ENCODE results near the gene NKX2-2. TPM values are rescaled to one million over a fixed set of nuclear protein-coding genes. Genes with fewer than 3 reads are reported as not detected.

Gene NKX2-2
- polyA plus RNA-seq, 2 of the 4 experiments (the other 2 are of a cell fraction) = not detected

GRCh38 chr20:21505810-21506530 is 7.9 kb downstream of the NKX2-2 start (continued):
- no peak for TF ChIP-seq TFCP2L1 (CRISPR knock-in tag; IDR thresholded peaks at IDR 0.05)
- TF ChIP-seq CBX8 (IDR thresholded peaks at IDR 0.05) = no peak
- TF ChIP-seq HOXB5 (CRISPR knock-in tag; IDR thresholded peaks at IDR 0.05) = peak; percentile 55; the same call in 1 of the 2 replicates
- peak; percentile 71; the same call in 1 of the 2 replicates for TF ChIP-seq HOXB13 (CRISPR knock-in tag; IDR thresholded peaks at IDR 0.05; ENCODE audit: low read depth)
- no peak for TF ChIP-seq CBX2 (IDR thresholded peaks at IDR 0.05; ENCODE audit: borderline replicate concordance, low read depth)
- TF ChIP-seq BCL3 (IDR thresholded peaks at IDR 0.05) = no peak
- no peak for TF ChIP-seq PHF8 (IDR thresholded peaks at IDR 0.05; ENCODE audit: borderline replicate concordance, low read depth)
- TF ChIP-seq TP53 (CRISPR knock-in tag; IDR thresholded peaks at IDR 0.05) = no peak
- no peak for TF ChIP-seq KDM1A (IDR thresholded peaks at IDR 0.05; ENCODE audit: low read depth)
- TF ChIP-seq JUNB (IDR thresholded peaks at IDR 0.05) = no peak
- no peak for TF ChIP-seq HOXA7 (CRISPR knock-in tag; IDR thresholded peaks at IDR 0.05)
- TF ChIP-seq RFX5 (IDR thresholded peaks at IDR 0.05) = no peak
- no peak for TF ChIP-seq RARB (CRISPR knock-in tag; IDR thresholded peaks at IDR 0.05)
- TF ChIP-seq ZC3H11A (IDR thresholded peaks at IDR 0.05) = no peak
- TF ChIP-seq ZSCAN20 (CRISPR knock-in tag; IDR thresholded peaks at IDR 0.05) = no peak
- TF ChIP-seq JUN (IDR thresholded peaks at IDR 0.05) = 0 out of 5 replicates have a peak, but pooled peaks of 1 of the 2 experiments have one; percentile 11
- TF ChIP-seq ZFP36 (IDR thresholded peaks at IDR 0.05; ENCODE audit: borderline replicate concordance, partially characterized antibody) = no peak
- TF ChIP-seq RCOR1 (IDR thresholded peaks at IDR 0.05; ENCODE audit: low read depth, low read length) = no peak
- TF ChIP-seq POLR2AphosphoS2 (conservative IDR thresholded peaks at IDR 0.05; ENCODE audit: low read length) = no peak
- no peak for TF ChIP-seq CHD4 (IDR thresholded peaks at IDR 0.05; ENCODE audit: borderline replicate concordance)
- peak; percentile 93 for TF ChIP-seq CTCF (IDR thresholded peaks at IDR 0.05)
- no peak for TF ChIP-seq NPAS2 (CRISPR knock-in tag; IDR thresholded peaks at IDR 0.05; ENCODE audit: borderline replicate concordance)
- no peak for TF ChIP-seq KDM5A (IDR thresholded peaks at IDR 0.05)
- no peak for TF ChIP-seq CHD2 (IDR thresholded peaks at IDR 0.05; ENCODE audit: low read length, partially characterized antibody)
- TF ChIP-seq RAD21 (conservative IDR thresholded peaks at IDR 0.05 in 1 of 2, IDR thresholded peaks at IDR 0.05 in 1 of 2) = peak; percentile 47 to 78
- TF ChIP-seq BHLHE40 (IDR thresholded peaks at IDR 0.05; ENCODE audit: low read depth, low read length) = no peak
- TF ChIP-seq RNF2 (IDR thresholded peaks at IDR 0.05; ENCODE audit: borderline replicate concordance, low read depth) = no peak
- TF ChIP-seq SMC3 (IDR thresholded peaks at IDR 0.05) = peak; percentile 90
- TF ChIP-seq MAX (IDR thresholded peaks at IDR 0.05) = peak; percentile 96
- no peak for TF ChIP-seq EP300 (IDR thresholded peaks at IDR 0.05)
- TF ChIP-seq CEBPB (IDR thresholded peaks at IDR 0.05) = no peak
- TF ChIP-seq HMGXB4 (CRISPR knock-in tag; IDR thresholded peaks at IDR 0.05; ENCODE audit: borderline replicate concordance) = peak; percentile 41; the same call in 1 of the 2 replicates
- no peak for TF ChIP-seq REST (IDR thresholded peaks at IDR 0.05)
- TF ChIP-seq FOSL2 (IDR thresholded peaks at IDR 0.05) = no peak
- TF ChIP-seq FOSL2 (CRISPR knock-in tag; IDR thresholded peaks at IDR 0.05) = no peak
- TF ChIP-seq SREBF2 (IDR thresholded peaks at IDR 0.05) = no peak
